DOHH2 (cell line): ENCODE results near the gene SLCO6A1.

Experiments
- CTCF ChIP-seq: fragments of 200-600 bp; sonication (generic); IDR thresholded peaks from one replicate; pipeline ENCODE4 v1.5.1; 2014; ENCODE audit warnings: antibody characterized with exemption, mild to moderate bottlenecking, low read depth, low read length; ENCODE audit not compliant: poor library complexity, severe bottlenecking
- EZH2phosphoT487 ChIP-seq: fragments of 200-600 bp; sonication (generic); IDR thresholded peaks from 2 replicates; pipeline ENCODE4 v1.6.1; 2017; ENCODE audit warnings: borderline replicate concordance, mild to moderate bottlenecking, antibody characterized with exemption, low read length, moderate library complexity, mixed read lengths

- TF ChIP-seq CTCF (no peak), EZH2phosphoT487 (no peak)
These were observed 77.2 kb downstream of the SLCO6A1 start for GRCh38 chr5:102421647-102422046.
